IMR-90 (cell line): ENCODE results near the gene DOK6. TPM values are rescaled to one million over a fixed set of nuclear protein-coding genes. Genes with fewer than 3 reads are reported as not detected.

Source experiments
- ATAC-seq: fragments of 200-7000 bp; cut with Tn5 transposase; 2 replicates; pipeline ENCODE4 v1.9.1; 2020; ENCODE audit warnings: low read depth, mild to moderate bottlenecking, moderate library complexity
- BruUV-seq: library from RNA; stranded (reverse); fragments of 400-500 nt; replicated peaks from 2 replicates; lab custom pipeline; 2021; lab: Mats Ljungman, UMichigan
- CTCF ChIA-PET: fragments of 300-600 bp; formaldehyde crosslinking; extraction: SDS; loops from one replicate; lab custom pipeline; 2021; ENCODE audit warnings: antibody characterized with exemption; lab: Yijun Ruan, JAX
- POLR2A ChIA-PET: fragments of 300-600 bp; sonication (Branson Sonifier 250); formaldehyde crosslinking; loops from one replicate; lab custom pipeline; 2022; ENCODE audit warnings: antibody characterized with exemption; ENCODE audit not compliant: unreplicated experiment; lab: Charles Lee
- DNase-seq: peaks from one replicate; pipeline ENCODE4 v3.0.0; 2013
- H2AFZ ChIP-seq: replicated peaks from 2 replicates; pipeline ENCODE3; 2013; ENCODE audit warnings: low read length, mild to moderate bottlenecking; ENCODE audit not compliant: poor library complexity
- H2AK5ac ChIP-seq: 2 replicates; pipeline ENCODE4 v1.6.1; 2013; ENCODE audit warnings: low read depth, low read length, inconsistent platforms
- H2AK9ac ChIP-seq: replicated peaks from 2 replicates; pipeline ENCODE3; 2013; ENCODE audit warnings: mild to moderate bottlenecking, low read depth, low read length, moderate library complexity; ENCODE audit not compliant: poor library complexity
- H2BK120ac ChIP-seq: 2 replicates; pipeline ENCODE4 v1.6.1; 2013; ENCODE audit warnings: low read depth, low read length, inconsistent platforms
- H2BK15ac ChIP-seq: 3 replicates; pipeline ENCODE4 v1.6.1; 2013; ENCODE audit warnings: low read depth, low read length, inconsistent platforms
- H2BK20ac ChIP-seq: 2 replicates; pipeline ENCODE4 v1.6.1; 2013; ENCODE audit warnings: low read depth, mild to moderate bottlenecking, inconsistent platforms, low read length, moderate library complexity
- H2BK5ac ChIP-seq: 2 replicates; pipeline ENCODE4 v1.6.1; 2013; ENCODE audit warnings: mild to moderate bottlenecking, low read depth, low read length, inconsistent platforms; ENCODE audit not compliant: poor library complexity, severe bottlenecking
- H3K14ac ChIP-seq: replicated peaks from 2 replicates; pipeline ENCODE4 v1.6.1; 2013; ENCODE audit warnings: low read depth, low read length, inconsistent platforms
- H3K18ac ChIP-seq: 2 replicates; pipeline ENCODE4 v1.6.1; 2013; ENCODE audit warnings: low read depth, low read length, control low read depth
- H3K23ac ChIP-seq: 2 replicates; pipeline ENCODE4 v1.6.1; 2013; ENCODE audit warnings: low read depth, low read length, inconsistent platforms
- H3K27ac ChIP-seq: 2 replicates; pipeline ENCODE4 v1.5.1; 2013; ENCODE audit warnings: mild to moderate bottlenecking, control low read depth, low read length; ENCODE audit not compliant: insufficient read depth
- H3K27me3 ChIP-seq: 2 replicates; pipeline ENCODE4 v1.6.1; 2013; ENCODE audit warnings: low read length; ENCODE audit not compliant: control insufficient read depth, insufficient read depth
- H3K36me3 ChIP-seq: 2 replicates; pipeline ENCODE4 v1.6.1; 2013; ENCODE audit warnings: low read length, mixed read lengths; ENCODE audit not compliant: control insufficient read depth, insufficient read depth
- H3K4ac ChIP-seq: 2 replicates; pipeline ENCODE4 v1.6.1; 2013; ENCODE audit warnings: low read depth, low read length, inconsistent platforms
- H3K4me1 ChIP-seq: 2 replicates; pipeline ENCODE4 v1.6.1; 2013; ENCODE audit warnings: low read length, mixed read lengths; ENCODE audit not compliant: control insufficient read depth, insufficient read depth
- H3K4me2 ChIP-seq: 2 replicates; pipeline ENCODE4 v1.6.1; 2013; ENCODE audit warnings: low read depth, mild to moderate bottlenecking, control low read depth, low read length, moderate library complexity
- H3K4me3 ChIP-seq: 2 replicates; pipeline ENCODE4 v1.5.1; 2013; ENCODE audit warnings: low read depth, mild to moderate bottlenecking, control low read depth, low read length, moderate library complexity; ENCODE audit not compliant: insufficient read depth
- H3K56ac ChIP-seq: 2 replicates; pipeline ENCODE4 v1.6.1; 2013; ENCODE audit warnings: low read length, inconsistent platforms; ENCODE audit not compliant: insufficient read depth; ENCODE audit errors: extremely low read depth
- H3K79me1 ChIP-seq, 2 experiments: 2 replicates each; pipeline ENCODE4 v1.6.1; 2013; ENCODE audit warnings: low read length in 2 of 2, inconsistent platforms in 1 of 2, low read depth in 1 of 2
- H3K9ac ChIP-seq: 2 replicates; pipeline ENCODE4 v1.6.1; 2013; ENCODE audit warnings: low read depth, low read length, control low read depth
- H3K9me1 ChIP-seq: 2 replicates; pipeline ENCODE4 v1.6.1; 2013; ENCODE audit warnings: low read length, inconsistent platforms; ENCODE audit not compliant: insufficient read depth
- H3K9me3 ChIP-seq: 2 replicates; pipeline ENCODE4 v1.6.1; 2013; ENCODE audit warnings: low read length; ENCODE audit not compliant: control insufficient read depth, insufficient read depth
- H4K20me1 ChIP-seq: 2 replicates; pipeline ENCODE4 v1.6.1; 2013; ENCODE audit warnings: low read length, inconsistent platforms; ENCODE audit not compliant: insufficient read depth
- H4K5ac ChIP-seq: 2 replicates; pipeline ENCODE4 v1.6.1; 2013; ENCODE audit warnings: mild to moderate bottlenecking, low read depth, low read length, control low read depth
- H4K8ac ChIP-seq, 2 experiments: 2 replicates each; pipeline ENCODE4 v1.6.1; 2013; ENCODE audit warnings: low read depth in 2 of 2, low read length in 2 of 2, control low read depth in 1 of 2, inconsistent platforms in 1 of 2
- H4K91ac ChIP-seq: 2 replicates; pipeline ENCODE4 v1.6.1; 2013; ENCODE audit warnings: low read depth, low read length, inconsistent platforms; ENCODE audit not compliant: insufficient read depth
- CEBPB ChIP-seq: IDR thresholded peaks from 2 replicates; pipeline ENCODE4 v1.6.1; 2012; ENCODE audit warnings: low read depth, low read length, improper control_type of control experiment
- CHD1 ChIP-seq: IDR thresholded peaks from 2 replicates; pipeline ENCODE4 v1.6.1; 2012; ENCODE audit warnings: low read depth, low read length, improper control_type of control experiment
- MAFK ChIP-seq: IDR thresholded peaks from 2 replicates; pipeline ENCODE4 v1.6.1; 2012; ENCODE audit warnings: low read depth, low read length, improper control_type of control experiment
- MAZ ChIP-seq: IDR thresholded peaks from 2 replicates; pipeline ENCODE4 v1.6.1; 2012; ENCODE audit warnings: low read depth, mild to moderate bottlenecking, low read length, improper control_type of control experiment, moderate library complexity, borderline replicate concordance
- MXI1 ChIP-seq: IDR thresholded peaks from 2 replicates; pipeline ENCODE4 v1.6.1; 2012; ENCODE audit warnings: low read depth, mild to moderate bottlenecking, low read length, moderate library complexity, borderline replicate concordance
- NFE2L2 ChIP-seq: fragments of 150-350 bp; IDR thresholded peaks from 2 replicates; pipeline ENCODE4 v1.6.1; 2016; ENCODE audit warnings: low read depth, mild to moderate bottlenecking, low read length
- POLR2A ChIP-seq: IDR thresholded peaks from 2 replicates; pipeline ENCODE4 v1.6.1; 2012; ENCODE audit warnings: mild to moderate bottlenecking, low read depth, low read length
- RCOR1 ChIP-seq: IDR thresholded peaks from 2 replicates; pipeline ENCODE4 v1.6.1; 2012; ENCODE audit warnings: mild to moderate bottlenecking, low read length, improper control_type of control experiment; ENCODE audit not compliant: insufficient replicate concordance
- RFX5 ChIP-seq: IDR thresholded peaks from 2 replicates; pipeline ENCODE4 v1.8.0; 2012; ENCODE audit warnings: low read depth, mild to moderate bottlenecking, low read length, moderate library complexity
- SMC3 ChIP-seq: fragments of 150-350 bp; IDR thresholded peaks from 2 replicates; pipeline ENCODE4 v1.6.1; 2016; ENCODE audit warnings: low read depth, mild to moderate bottlenecking, antibody characterized with exemption, low read length, moderate library complexity
- WGBS, 2 experiments: methylation state at CpG; one replicate each; pipeline versions ENCODE4 v1.1.5 to v1.1.7; 2013; ENCODE audit warnings: missing lambda C conversion rate in 2 of 2; ENCODE audit not compliant: insufficient read length in 1 of 2; ENCODE audit errors: extremely low coverage in 2 of 2; 5-methylcytosine and 5-hydroxymethylcytosine counted together
- dilution Hi-C: fragments of 300-500 bp; cut with HindIII; formaldehyde crosslinking; loops from one replicate; pipeline ENCODE4 v1.14.3; 2018; ENCODE audit warnings: low sequenced_read_pairs; ENCODE audit not compliant: unreplicated experiment
- in situ Hi-C: fragments of 300-500 bp; cut with MboI; formaldehyde crosslinking; loops from 3 replicates; pipeline ENCODE4 v1.14.3; 2019; ENCODE audit warnings: low sequenced_read_pairs, inconsistent platforms, mixed read lengths
- intact Hi-C: fragments of 100-400 bp; cut with micrococcal nuclease; formaldehyde crosslinking; loops from 2 replicates; pipeline ENCODE4 v1.10.0; 2022
- polyA plus RNA-seq, 3 experiments: library from polyadenylated mRNA; depleted of rRNA; stranded (reverse); fragments of >200 nt; gene quantifications; 2 replicates each; pipeline ENCODE4 v1.2.3, GENCODE V29; 2012; ENCODE audit warnings: low replicate concordance in 1 of 3
- total RNA-seq: library from RNA; depleted of rRNA; stranded (reverse); fragments of >200 nt; gene quantifications from 2 replicates; pipeline ENCODE4 v1.2.3, GENCODE V29; 2012
- TF ChIP-seq, protein P1 (sequence below): fragments of 150-350 bp; IDR thresholded peaks from 2 replicates; pipeline ENCODE4 v1.6.1; 2017; ENCODE audit warnings: mild to moderate bottlenecking, antibody characterized with exemption, low read length, low read depth
- TF ChIP-seq, protein P2 (sequence below): fragments of 150-350 bp; IDR thresholded peaks from 2 replicates; pipeline ENCODE4 v1.6.1; 2016; ENCODE audit warnings: low read depth, mild to moderate bottlenecking, low read length, moderate library complexity, borderline replicate concordance

Gene DOK6
- total and polyA plus RNA-seq, 2 of the 4 experiments (the other 2 are of a cell fraction) = 1.9 to 2.7 TPM

DNA sequence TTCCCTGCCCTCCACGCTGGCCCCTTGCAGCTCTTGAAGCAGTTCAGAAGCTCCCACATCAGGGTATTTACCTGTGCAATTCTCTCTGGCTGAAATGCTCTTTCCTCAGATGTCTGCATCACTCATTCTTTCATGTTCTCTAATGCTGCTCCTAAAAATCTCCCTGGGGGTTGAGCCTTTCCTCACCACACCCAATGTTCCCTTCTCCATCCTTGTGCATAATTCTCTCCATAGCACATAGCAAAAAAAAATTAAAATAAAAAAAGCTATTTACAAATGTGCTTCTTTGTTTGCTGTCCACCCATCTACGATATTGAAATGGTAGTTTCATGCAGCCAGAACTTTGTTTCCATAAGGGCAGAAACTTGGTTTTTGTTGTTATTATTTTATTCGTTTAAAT lies 155.5 kb downstream of the DOK6 start:
- CTCF ChIA-PET = no interaction called here
- Histone ChIP-seq H3K4me1 (no peaks in the 10 kb centered on the region), H3K4ac (no peak overlapping the region), H3K79me1 (no peaks in the 10 kb centered on the region), H2AFZ (no peak overlapping the region), H2BK15ac (no peak overlapping the region), H2AK9ac (no peak overlapping the region), H3K9me1 (no peaks in the 10 kb centered on the region), H3K9ac (no peak overlapping the region), H3K27me3 (no peaks in the 10 kb centered on the region), H3K27ac (no peak overlapping the region), H3K18ac (no peak overlapping the region), H2BK20ac (no peak overlapping the region), H4K91ac (no peak overlapping the region), H2AK5ac (no peak overlapping the region), H3K4me2 (no peak overlapping the region), H2BK120ac (no peak overlapping the region), H2BK5ac (no peak overlapping the region), H3K36me3 (no peaks in the 10 kb centered on the region), H3K14ac (no peak overlapping the region), H4K5ac (no peak overlapping the region), H3K23ac (no peak overlapping the region), H4K8ac (no peak overlapping the region), H3K4me3 (no peak overlapping the region), H3K9me3 (no peaks in the 10 kb centered on the region), H4K20me1 (no peaks in the 10 kb centered on the region), H3K56ac (no peak overlapping the region)
- intact Hi-C loops (no loop called here), dilution Hi-C loops (no loop called here), in situ Hi-C loops (no loop called here)
- ATAC-seq = no peak
- POLR2A ChIA-PET = no interaction called here
- no peak for DNase-seq
- no CpG with 5 or more reads among the region's 3 CpGs for WGBS, 2 experiments
- TF ChIP-seq NFE2L2 (no peak), MAFK (no peak), RCOR1 (no peak), CEBPB (no peak), MAZ (no peak), SMC3 (no peak), POLR2A (no peak), MXI1 (no peak), CHD1 (no peak), RFX5 (no peak)
- TF ChIP-seq, protein P1, sequence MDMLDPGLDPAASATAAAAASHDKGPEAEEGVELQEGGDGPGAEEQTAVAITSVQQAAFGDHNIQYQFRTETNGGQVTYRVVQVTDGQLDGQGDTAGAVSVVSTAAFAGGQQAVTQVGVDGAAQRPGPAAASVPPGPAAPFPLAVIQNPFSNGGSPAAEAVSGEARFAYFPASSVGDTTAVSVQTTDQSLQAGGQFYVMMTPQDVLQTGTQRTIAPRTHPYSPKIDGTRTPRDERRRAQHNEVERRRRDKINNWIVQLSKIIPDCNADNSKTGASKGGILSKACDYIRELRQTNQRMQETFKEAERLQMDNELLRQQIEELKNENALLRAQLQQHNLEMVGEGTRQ = no peak
- TF ChIP-seq, protein P2, sequence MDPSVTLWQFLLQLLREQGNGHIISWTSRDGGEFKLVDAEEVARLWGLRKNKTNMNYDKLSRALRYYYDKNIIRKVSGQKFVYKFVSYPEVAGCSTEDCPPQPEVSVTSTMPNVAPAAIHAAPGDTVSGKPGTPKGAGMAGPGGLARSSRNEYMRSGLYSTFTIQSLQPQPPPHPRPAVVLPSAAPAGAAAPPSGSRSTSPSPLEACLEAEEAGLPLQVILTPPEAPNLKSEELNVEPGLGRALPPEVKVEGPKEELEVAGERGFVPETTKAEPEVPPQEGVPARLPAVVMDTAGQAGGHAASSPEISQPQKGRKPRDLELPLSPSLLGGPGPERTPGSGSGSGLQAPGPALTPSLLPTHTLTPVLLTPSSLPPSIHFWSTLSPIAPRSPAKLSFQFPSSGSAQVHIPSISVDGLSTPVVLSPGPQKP = no peak
- BruUV-seq = no TSS peak
